HG03469 (cell line): ENCODE measurements around the gene VPS37C.

ENCODE experiments used
- ATAC-seq: cut with Tn5 transposase; IDR thresholded peaks from one replicate; pipeline ENCODE4 v1.9.1; 2021; ENCODE audit warnings: mild to moderate bottlenecking, moderate library complexity, moderate number of reproducible peaks; ENCODE audit not compliant: unreplicated experiment

VPS37C gene

DNA sequence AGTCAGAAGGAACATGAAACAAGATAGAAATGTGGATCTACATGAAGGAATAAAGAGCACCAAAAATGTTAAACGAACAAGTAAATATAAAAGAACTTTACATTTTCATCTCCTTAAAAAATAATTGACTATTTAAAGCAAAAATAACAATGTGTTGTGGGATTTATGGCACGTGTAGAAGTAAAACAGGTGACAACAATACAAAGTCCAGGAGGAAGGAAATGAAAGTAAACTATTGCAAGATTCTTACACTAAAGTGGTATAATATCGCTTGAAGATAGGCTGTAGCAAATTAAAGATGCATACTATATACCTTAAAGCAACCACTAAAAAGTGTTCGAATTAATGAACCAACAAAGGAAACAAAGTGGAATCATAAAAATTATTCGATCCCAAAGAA lies 5.5 kb downstream of the VPS37C start:
- no peak for ATAC-seq

GRCh38 chr11:61155312-61155711 lies 5.9 kb downstream of the VPS37C start:
- ATAC-seq = no peak

- no peak for ATAC-seq
These were observed 6.7 kb downstream of the VPS37C start for GRCh38 chr11:61154528-61154927.

DNA sequence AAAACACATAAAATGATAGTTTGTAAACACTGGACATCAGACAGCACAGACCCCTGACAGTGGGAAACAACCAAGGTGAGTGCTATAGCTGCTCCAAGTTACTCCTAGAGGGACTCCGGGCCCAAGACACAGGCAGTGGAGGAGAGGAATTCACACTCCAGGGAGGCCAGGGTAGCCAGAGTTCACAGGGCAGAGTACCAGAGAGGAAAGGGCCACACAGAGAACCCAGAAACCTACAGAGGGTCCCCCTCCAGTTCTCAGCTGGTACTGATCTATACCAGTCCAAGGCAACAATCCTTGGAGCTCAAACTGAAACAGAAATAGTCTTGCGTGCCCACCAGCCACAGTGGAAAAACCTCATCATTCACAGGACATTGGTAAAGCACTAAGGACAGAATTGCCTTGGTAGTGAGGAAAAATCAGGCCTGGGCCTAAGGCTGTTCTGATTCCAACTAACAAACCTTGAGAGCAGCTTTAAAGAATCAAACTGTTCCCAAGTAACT lies 7.6 kb downstream of the VPS37C start:
- ATAC-seq = no peak

GRCh38 chr11:61152816-61153592 lies 8.2 kb downstream of the VPS37C start:
- no peak for ATAC-seq

- no peak for ATAC-seq
These were observed 9.5 kb downstream of the VPS37C start for GRCh38 chr11:61151545-61152252.

DNA sequence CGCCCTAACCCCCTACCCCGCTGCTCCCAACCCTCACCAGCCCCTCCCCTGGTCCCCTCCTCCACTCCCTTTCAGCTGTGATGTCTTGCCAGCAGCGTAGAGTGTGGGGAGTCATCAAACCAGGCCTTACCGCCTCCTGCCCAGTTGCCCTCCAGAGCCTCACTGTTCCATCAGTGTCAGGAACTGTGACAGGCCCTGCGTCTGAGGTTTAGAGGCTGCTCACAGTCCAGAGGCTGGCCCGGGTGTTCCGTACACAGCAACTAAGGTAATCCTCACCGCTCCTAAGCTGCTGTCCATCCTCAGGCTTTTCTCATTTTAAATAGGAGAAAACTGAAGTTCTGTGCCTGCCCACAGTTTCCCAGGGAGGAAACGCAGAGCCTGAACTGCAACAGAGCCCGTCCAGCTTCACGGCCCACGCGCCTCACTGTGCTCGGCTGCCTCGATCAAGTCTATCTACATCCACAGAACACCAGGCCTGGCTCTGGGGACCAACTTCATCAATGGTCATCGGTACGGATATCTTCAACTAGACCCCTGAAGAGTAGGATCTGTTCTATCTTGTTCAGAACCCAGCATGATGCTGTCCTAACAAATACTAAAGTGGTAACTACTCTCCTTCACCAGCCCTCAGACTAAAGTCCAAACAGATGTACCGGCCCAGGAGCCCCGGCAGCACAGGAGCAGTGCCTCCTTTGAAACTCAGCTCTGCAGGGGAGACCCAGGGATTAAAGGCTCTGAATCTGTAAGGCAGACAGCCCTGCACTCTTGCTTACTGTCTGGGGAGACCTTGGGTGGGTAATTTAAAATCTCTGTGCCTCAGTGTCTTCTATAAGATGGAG lies 10.3 kb downstream of the VPS37C start:
- ATAC-seq = no peak

GRCh38 chr11:61149624-61150615 lies 11.3 kb downstream of the VPS37C start:
- no peak for ATAC-seq

DNA sequence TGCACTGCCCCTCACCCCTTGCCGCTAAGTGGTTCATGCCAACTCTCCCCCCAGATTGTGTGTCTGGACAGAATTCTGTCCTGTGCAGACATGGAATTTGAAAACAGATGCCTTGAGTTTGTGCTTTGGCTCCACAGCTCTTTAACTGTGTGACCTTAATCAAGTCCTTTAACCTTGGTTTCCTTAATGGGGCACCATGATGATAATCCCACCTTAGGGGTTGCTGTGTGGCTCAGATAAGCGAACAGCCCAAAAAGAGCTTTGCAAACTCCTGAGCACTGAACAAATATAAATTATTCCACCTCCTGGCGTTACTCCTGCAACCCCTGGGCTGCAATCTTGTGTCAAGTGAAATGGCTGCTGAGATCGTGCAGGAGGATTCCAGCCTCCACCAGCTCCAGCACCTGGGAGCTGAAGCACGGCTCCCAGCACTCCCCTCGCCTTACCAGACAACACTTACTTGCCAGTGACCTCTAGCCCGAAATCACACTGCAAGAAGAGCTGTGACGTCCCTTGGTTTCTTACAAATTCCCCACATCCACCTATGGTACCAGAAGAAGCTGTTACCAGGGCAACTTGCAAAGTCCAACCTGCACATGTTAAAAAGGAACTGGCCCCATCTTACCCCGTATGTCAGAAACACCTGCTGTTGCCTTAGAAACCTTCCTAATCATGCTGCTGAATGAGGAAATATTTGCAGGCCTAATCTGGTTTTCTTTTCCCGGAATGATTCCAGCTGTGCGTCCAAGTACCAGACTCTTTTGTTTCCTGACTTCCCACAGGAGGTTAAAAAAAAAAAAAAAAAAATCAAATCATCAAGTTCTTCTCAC lies 13.2 kb downstream of the VPS37C start:
- ATAC-seq = no peak

- no peak for ATAC-seq
These were observed 14.0 kb downstream of the VPS37C start for GRCh38 chr11:61147271-61147670.

GRCh38 chr11:61146416-61146815 lies 14.8 kb downstream of the VPS37C start:
- ATAC-seq = no peak

GRCh38 chr11:61145228-61146005 lies 15.8 kb downstream of the VPS37C start:
- no peak for ATAC-seq

DNA sequence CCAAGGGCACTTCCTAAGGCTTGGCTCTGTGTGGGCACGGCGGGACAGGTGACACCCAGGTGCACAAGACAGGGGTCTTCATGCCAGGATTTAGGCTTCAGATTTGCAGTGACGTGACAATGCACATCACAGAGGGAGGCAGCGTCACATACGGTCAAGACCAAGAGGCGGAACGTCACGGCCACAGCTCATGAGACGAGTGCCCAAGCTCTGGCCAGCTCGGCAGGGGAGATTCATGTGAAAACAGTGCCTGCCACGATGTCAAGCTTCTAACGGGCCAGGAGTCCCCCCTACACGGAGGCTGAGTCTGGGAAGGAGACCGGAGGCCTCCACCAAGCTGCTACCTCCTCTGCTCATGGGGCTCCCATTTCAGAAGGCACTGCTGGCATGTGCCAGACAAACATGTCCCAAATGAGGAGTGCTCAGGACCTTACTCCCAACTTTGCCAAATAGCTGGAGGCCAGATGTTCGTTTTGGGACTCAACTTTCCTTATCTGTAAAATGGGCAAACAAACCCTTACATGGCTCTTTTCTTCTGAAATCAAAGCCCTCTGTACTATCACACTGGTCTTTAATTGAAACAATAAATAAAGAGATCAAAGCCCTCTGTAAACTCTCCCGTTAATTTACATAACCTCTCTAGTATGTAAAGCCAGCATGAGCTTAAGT lies 16.6 kb downstream of the VPS37C start:
- no peak for ATAC-seq

DNA sequence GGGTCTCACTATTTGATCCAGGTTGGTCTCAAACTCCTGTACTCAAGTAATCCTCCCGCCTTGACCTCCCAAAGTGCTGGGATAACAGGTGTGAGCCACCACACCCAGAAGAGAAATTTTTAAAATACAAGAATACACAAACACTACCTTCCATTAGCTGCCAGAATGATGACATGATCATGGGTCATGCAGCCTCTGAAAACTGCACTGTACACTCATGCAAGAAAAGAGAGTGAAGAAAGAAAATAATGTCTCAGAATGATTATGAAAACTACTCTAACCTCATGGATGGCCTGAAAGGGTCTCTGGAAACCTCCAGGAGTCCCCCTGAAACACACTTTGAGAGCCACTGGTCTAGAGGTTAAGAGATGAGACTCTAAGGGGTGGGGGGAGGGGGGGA lies 18.8 kb downstream of the VPS37C start:
- no peak for ATAC-seq

DNA sequence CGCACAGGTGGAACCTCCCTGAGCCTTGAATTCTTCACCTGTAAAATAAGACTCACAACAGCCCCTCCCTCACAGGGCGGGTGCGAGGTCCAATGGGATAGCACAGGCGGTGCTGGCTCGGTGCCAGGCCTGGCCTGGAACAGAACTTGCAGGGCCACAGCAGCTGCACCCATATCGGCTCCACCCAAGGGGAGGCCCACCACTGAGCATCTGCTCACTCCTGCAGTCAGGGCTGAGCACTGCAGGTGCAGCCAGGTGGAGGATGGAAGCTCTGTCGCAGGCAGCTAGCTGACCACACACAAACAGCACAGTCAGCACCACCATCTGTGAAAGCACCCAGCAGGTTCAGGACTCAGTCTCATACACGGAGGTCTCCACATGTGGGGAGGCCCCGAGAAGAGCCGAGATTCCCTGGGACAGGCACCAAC lies 19.6 kb downstream of the VPS37C start:
- ATAC-seq = no peak

DNA sequence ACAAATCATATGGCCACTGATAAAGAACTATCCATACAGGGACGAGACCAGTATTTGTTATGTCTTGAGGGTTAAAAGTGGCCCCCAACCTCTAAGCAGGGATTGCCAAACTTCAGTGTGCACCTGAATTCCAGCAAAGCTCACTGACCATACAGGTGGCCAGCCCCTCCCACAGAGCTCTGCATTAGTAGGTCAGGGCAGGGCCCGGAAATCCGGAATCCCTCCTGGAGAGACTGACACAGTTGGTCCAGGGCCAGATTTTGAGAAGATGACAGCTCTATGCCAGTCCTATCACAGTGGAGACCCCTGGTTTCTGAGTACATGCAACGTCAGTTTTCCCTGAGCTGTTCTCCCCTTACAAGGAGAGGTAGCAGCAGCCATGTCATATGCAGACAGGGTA lies 20.8 kb downstream of the VPS37C start:
- no peak for ATAC-seq

DNA sequence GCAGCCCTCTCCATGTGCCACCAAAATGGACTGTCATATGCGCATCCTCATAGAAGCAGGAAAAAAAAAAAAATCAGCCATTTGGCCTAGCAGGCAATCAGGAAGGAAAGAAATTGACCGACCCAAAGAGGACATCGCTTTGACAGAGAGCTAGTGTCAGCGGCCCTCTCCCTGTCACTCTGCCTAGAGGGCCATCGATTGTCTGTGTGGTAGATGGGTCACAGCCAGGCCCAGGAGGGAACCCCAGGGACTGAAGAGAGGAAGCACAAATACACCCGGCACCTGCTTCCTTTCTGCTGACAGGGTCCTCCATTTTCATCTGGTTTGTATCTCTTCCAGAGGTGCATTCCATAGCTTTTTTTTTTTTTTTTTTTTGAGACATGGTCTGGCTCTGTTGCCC lies 21.8 kb downstream of the VPS37C start:
- ATAC-seq = no peak

GRCh38 chr11:61138935-61139334 lies 22.3 kb downstream of the VPS37C start:
- ATAC-seq = no peak
